ENCODE results near the gene CD34. TPM values are rescaled to one million over a fixed set of nuclear protein-coding genes. Genes with fewer than 3 reads are reported as not detected.

Gene CD34
- total RNA-seq, 6 experiments from 2014 or later, result 0.31 to 0.60 (median 0.52) TPM

GRCh38 chr1:207903767-207904166 lies 7.2 kb downstream of the CD34 start:
- H3K9me3 Mint-ChIP-seq, result no peaks in the 10 kb centered on the region
- no peak for TF ChIP-seq CTCF (IDR thresholded peaks at IDR 0.05)
- H3K4me1 Mint-ChIP-seq (ENCODE audit: low read depth), result peaks cover 16% of the 10 kb centered on the region; the same call in 1 of the 2 replicates
- H3K36me3 Mint-ChIP-seq (ENCODE audit: low read depth), result no peaks in the 10 kb centered on the region
- H3K27me3 Mint-ChIP-seq (ENCODE audit: insufficient read depth), result peaks cover 5% of the 10 kb centered on the region; the same call in 1 of the 2 replicates
- no peak for DNase-seq
- no peak overlapping the region for H3K27ac Mint-ChIP-seq
- H3K4me3 Mint-ChIP-seq, result no peak overlapping the region

- Mint-ChIP-seq H3K9me3 (no peaks in the 10 kb centered on the region), H3K27ac (no peak overlapping the region), H3K4me3 (no peak overlapping the region), H3K27me3 (ENCODE audit: insufficient read depth) (peaks cover 3% of the 10 kb centered on the region; the same call in 1 of the 2 replicates), H3K4me1 (ENCODE audit: low read depth) (peaks cover 16% of the 10 kb centered on the region; the same call in 1 of the 2 replicates), H3K36me3 (ENCODE audit: low read depth) (no peaks in the 10 kb centered on the region)
- no peak for DNase-seq
- TF ChIP-seq CTCF (IDR thresholded peaks at IDR 0.05), result no peak
Measured at GRCh38 chr1:207903053-207903452, 7.9 kb downstream of the CD34 start.

- H3K36me3 Mint-ChIP-seq (ENCODE audit: low read depth), result no peaks in the 10 kb centered on the region
- H3K27ac Mint-ChIP-seq, result no peak overlapping the region
- no peak for TF ChIP-seq CTCF (IDR thresholded peaks at IDR 0.05)
- no peak overlapping the region for H3K4me3 Mint-ChIP-seq
- peaks cover 16% of the 10 kb centered on the region; the same call in 1 of the 2 replicates for H3K4me1 Mint-ChIP-seq (ENCODE audit: low read depth)
- peaks cover 3% of the 10 kb centered on the region; the same call in 1 of the 2 replicates for H3K27me3 Mint-ChIP-seq (ENCODE audit: insufficient read depth)
- H3K9me3 Mint-ChIP-seq, result no peaks in the 10 kb centered on the region
- no peak for DNase-seq
Measured at GRCh38 chr1:207902566-207902965, 8.4 kb downstream of the CD34 start.

- peaks cover 3% of the 10 kb centered on the region; the same call in 1 of the 2 replicates for H3K27me3 Mint-ChIP-seq (ENCODE audit: insufficient read depth)
- no peak for TF ChIP-seq CTCF (IDR thresholded peaks at IDR 0.05)
- H3K4me3 Mint-ChIP-seq, result no peak overlapping the region
- peaks cover 16% of the 10 kb centered on the region; the same call in 1 of the 2 replicates for H3K4me1 Mint-ChIP-seq (ENCODE audit: low read depth)
- DNase-seq, result no peak
- no peaks in the 10 kb centered on the region for H3K9me3 Mint-ChIP-seq
- H3K36me3 Mint-ChIP-seq (ENCODE audit: low read depth), result no peaks in the 10 kb centered on the region
- no peak overlapping the region for H3K27ac Mint-ChIP-seq
Measured at GRCh38 chr1:207901041-207901653, 9.8 kb downstream of the CD34 start.

GRCh38 chr1:207898836-207899235 lies 12.1 kb downstream of the CD34 start:
- H3K27me3 Mint-ChIP-seq (ENCODE audit: insufficient read depth), result peaks cover 3% of the 10 kb centered on the region; the same call in 1 of the 2 replicates
- no peak for TF ChIP-seq CTCF (IDR thresholded peaks at IDR 0.05)
- no peak for DNase-seq
- H3K4me3 Mint-ChIP-seq, result no peak overlapping the region
- H3K9me3 Mint-ChIP-seq, result no peaks in the 10 kb centered on the region
- H3K4me1 Mint-ChIP-seq (ENCODE audit: low read depth), result peaks cover 6% of the 10 kb centered on the region; the same call in 1 of the 2 replicates
- no peak overlapping the region for H3K27ac Mint-ChIP-seq
- no peaks in the 10 kb centered on the region for H3K36me3 Mint-ChIP-seq (ENCODE audit: low read depth)
